Stomach (tissue), 9 donors: ENCODE measurements around the gene EMP3. TPM values are rescaled to one million over a fixed set of nuclear protein-coding genes. Genes with fewer than 3 reads are reported as not detected.

Experiments
- DNase-seq, 2 donors: peaks; one replicate each; pipeline versions ENCODE4 v3.0.0 to v3.0.0-alpha.2; 2013 to 2019
- H3K27ac ChIP-seq, 5 donors: fragments of 200-600 bp in 4 of 5; sonication (generic) in 4 of 5; one replicate each; pipeline ENCODE4 v1.5.1; 2013 to 2019; ENCODE audit warnings: mild to moderate bottlenecking in 1 of 5, moderate library complexity in 1 of 5
- H3K27me3 ChIP-seq, 3 donors: fragments of 200-600 bp; sonication (generic); one replicate each; pipeline ENCODE4 v1.5.1; 2017 to 2019; ENCODE audit warnings: mixed run types in 1 of 3
- H3K36me3 ChIP-seq, 4 donors: fragments of 200-600 bp; sonication (generic); 1 replicate in 3 of 4; 2 replicates in 1 of 4; pipeline ENCODE4 v1.5.1; 2016 to 2019
- H3K4me1 ChIP-seq, 4 donors: fragments of 200-600 bp; sonication (generic); one replicate each; pipeline ENCODE4 v1.5.1; 2016 to 2019
- H3K4me3 ChIP-seq, 4 donors: fragments of 200-600 bp; sonication (generic) in 3 of 4; one replicate each; pipeline ENCODE4 v1.5.1; 2016 to 2019; ENCODE audit warnings: mild to moderate bottlenecking in 1 of 4
- H3K9me3 ChIP-seq, 4 donors: fragments of 200-600 bp; sonication (generic); one replicate each; pipeline ENCODE4 v1.5.1; 2016 to 2019
- EP300 ChIP-seq: sonication (generic); formaldehyde crosslinking; IDR thresholded peaks from one replicate; pipeline ENCODE4 v1.6.1; 2017; ENCODE audit warnings: antibody characterized with exemption
- POLR2A ChIP-seq, 4 donors: fragments of 450-650 bp; IDR thresholded peaks; one replicate each; pipeline ENCODE4 v1.6.1; 2016; ENCODE audit warnings: antibody characterized with exemption in 4 of 4, control low read depth in 2 of 4, mild to moderate bottlenecking in 1 of 4, moderate library complexity in 1 of 4
- POLR2AphosphoS5 ChIP-seq, 3 donors: sonication (generic); formaldehyde crosslinking; IDR thresholded peaks; one replicate each; pipeline ENCODE4 v1.6.1; 2016; ENCODE audit warnings: antibody characterized with exemption in 3 of 3
- WGBS, 5 donors: extraction: QIAGEN DNeasy Blood & Tissue Kit in 3 of 5; methylation state at CpG; one replicate each; pipeline versions ENCODE4 v1.1.5 to v1.1.7; 2013 to 2018; 5-methylcytosine and 5-hydroxymethylcytosine counted together
- intact Hi-C: fragments of 100-400 bp; cut with DNase I; formaldehyde crosslinking; loops from one replicate; pipeline ENCODE4 v1.15.1; 2023; ENCODE audit warnings: low total_unique reads
- polyA plus RNA-seq, 3 donors: library from polyadenylated mRNA; stranded (reverse); fragments of 200-250 nt; gene quantifications; one replicate each; pipeline ENCODE4 v1.2.3, GENCODE V29; 2013
- total RNA-seq, 5 donors: library from RNA; depleted of rRNA; stranded (reverse); fragments of >200 nt; gene quantifications; one replicate each; pipeline versions ENCODE4 v1.1.0 to v1.2.3, GENCODE V29; 2014 to 2016
- TF ChIP-seq, protein P1 (sequence below), 7 experiments: fragments of 450-650 bp in 4 of 7; fragments of 200-600 bp in 3 of 7; sonication (generic) in 3 of 7; IDR thresholded peaks; one replicate each; pipeline ENCODE4 v1.5.1; 2016 to 2019; ENCODE audit warnings: antibody characterized with exemption in 7 of 7, control low read depth in 2 of 7, mild to moderate bottlenecking in 1 of 7
- donor health status: healthy with polysubstance abuse.
- donor health status: Bipolar disorder and iron deficiency.
- donor health status: healthy.

EMP3 gene
- total and polyA plus RNA-seq, 8 donors, result 6.4 to 61.4 (median 44.4) TPM

DNA sequence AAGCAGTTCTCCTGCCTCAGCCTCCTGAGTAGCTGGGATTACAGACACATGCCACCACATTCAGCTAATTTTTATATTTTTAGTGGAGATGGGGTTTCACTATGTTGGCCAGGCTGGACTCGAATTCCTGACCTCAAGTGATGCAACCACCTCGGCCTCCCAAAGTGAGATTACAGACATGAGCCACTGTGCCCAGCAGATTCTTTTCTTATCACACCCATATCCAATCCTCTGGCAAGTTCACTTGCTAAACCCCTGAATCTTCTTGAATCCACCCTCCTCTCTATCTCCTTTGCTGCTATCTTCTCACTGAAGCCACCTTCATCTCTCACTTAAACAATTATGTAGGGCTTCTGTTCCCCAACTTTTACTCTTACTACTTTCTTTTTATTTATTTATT is 20.8 kb downstream of the EMP3 start:
- DNase-seq, result no peak
- intact Hi-C loops, result no loop called here
- H3K27me3 ChIP-seq, result no peaks in the 10 kb centered on the region
- no peak overlapping the region for H3K4me3 ChIP-seq
- H3K4me1 ChIP-seq, result no peaks in the 10 kb centered on the region
- peaks cover 0 to 17% (median 12%) of the 10 kb centered on the region in 4 donors for H3K36me3 ChIP-seq
- whole genome bisulfite sequencing, 5 donors, result 88 to 94% (median 91%) methylated on average over 2 of the region's 2 CpGs
- no peak overlapping the region for H3K27ac ChIP-seq
- TF ChIP-seq EP300, result no peak
- no peak for TF ChIP-seq POLR2A (IDR thresholded peaks at IDR 0.05)
- TF ChIP-seq, protein P1, sequence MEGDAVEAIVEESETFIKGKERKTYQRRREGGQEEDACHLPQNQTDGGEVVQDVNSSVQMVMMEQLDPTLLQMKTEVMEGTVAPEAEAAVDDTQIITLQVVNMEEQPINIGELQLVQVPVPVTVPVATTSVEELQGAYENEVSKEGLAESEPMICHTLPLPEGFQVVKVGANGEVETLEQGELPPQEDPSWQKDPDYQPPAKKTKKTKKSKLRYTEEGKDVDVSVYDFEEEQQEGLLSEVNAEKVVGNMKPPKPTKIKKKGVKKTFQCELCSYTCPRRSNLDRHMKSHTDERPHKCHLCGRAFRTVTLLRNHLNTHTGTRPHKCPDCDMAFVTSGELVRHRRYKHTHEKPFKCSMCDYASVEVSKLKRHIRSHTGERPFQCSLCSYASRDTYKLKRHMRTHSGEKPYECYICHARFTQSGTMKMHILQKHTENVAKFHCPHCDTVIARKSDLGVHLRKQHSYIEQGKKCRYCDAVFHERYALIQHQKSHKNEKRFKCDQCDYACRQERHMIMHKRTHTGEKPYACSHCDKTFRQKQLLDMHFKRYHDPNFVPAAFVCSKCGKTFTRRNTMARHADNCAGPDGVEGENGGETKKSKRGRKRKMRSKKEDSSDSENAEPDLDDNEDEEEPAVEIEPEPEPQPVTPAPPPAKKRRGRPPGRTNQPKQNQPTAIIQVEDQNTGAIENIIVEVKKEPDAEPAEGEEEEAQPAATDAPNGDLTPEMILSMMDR (IDR thresholded peaks at IDR 0.05), result no peak
- TF ChIP-seq POLR2AphosphoS5 (IDR thresholded peaks at IDR 0.05), result no peak
- H3K9me3 ChIP-seq, result no peaks in the 10 kb centered on the region

DNA sequence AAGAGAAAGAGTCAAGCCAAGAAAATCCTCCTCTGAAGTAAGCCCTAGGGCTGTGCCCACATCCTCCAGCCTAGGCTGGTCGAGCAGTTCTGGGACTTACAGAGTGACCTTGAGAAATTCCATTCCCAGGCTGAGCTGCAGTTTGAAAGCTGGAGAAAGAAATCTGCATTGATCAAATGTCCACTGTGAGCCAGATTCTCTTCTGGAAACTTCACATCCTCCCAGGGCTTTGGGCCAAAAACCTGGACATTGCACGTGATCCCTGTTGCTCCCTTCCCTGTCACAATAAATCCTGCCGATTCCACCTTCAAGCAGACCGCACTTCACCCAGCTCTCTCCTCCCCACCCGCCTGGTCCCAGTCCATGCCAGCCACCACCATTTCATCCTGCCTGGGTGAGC is 22.7 kb downstream of the EMP3 start:
- no peaks in the 10 kb centered on the region for H3K9me3 ChIP-seq
- peaks cover 0 to 6% (median 2%) of the 10 kb centered on the region in 4 donors for H3K36me3 ChIP-seq
- DNase-seq, result peak in 1 of 2 donors; percentile 64
- 70 to 86% (median 76%) methylated on average over 5 of the region's 5 CpGs for WGBS, 5 donors
- H3K4me3 ChIP-seq, result no peak overlapping the region
- H3K4me1 ChIP-seq, result no peaks in the 10 kb centered on the region
- intact Hi-C loops, result no loop called here
- TF ChIP-seq POLR2A (IDR thresholded peaks at IDR 0.05) (no peak), EP300 (no peak), POLR2AphosphoS5 (IDR thresholded peaks at IDR 0.05) (no peak)
- TF ChIP-seq, protein P1 (IDR thresholded peaks at IDR 0.05), result no peak
- H3K27ac ChIP-seq, result no peak overlapping the region
- H3K27me3 ChIP-seq, result no peaks in the 10 kb centered on the region

DNA sequence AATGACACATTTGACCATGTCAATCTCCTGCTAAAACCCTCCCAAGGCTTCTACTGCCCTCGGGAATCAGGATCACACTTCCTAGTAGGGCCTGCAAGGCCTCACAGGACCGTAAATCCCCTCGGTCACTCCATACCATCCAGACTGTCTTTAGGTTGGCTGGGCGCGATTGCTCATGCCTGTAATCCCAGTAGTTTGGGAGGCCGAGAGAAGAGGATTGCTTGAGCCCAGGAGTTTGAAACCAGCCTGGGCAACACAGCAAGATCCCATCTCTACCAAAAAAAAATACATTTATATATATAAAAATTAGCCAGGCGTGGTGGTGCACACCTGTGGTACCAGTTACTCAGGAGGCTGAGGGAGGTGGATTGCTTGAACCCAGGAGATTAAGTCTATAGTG is 23.4 kb downstream of the EMP3 start:
- intact Hi-C loops, result no loop called here
- Histone ChIP-seq H3K27ac (no peak overlapping the region), H3K4me3 (no peak overlapping the region), H3K4me1 (no peaks in the 10 kb centered on the region), H3K36me3 (no peaks in the 10 kb centered on the region), H3K27me3 (no peaks in the 10 kb centered on the region), H3K9me3 (no peaks in the 10 kb centered on the region)
- DNase-seq, result no peak
- 89 to 96% (median 92%) methylated on average over 7 of the region's 7 CpGs for whole genome bisulfite sequencing, 5 donors
- TF ChIP-seq, protein P1 (IDR thresholded peaks at IDR 0.05), result no peak
- TF ChIP-seq EP300 (no peak), POLR2AphosphoS5 (IDR thresholded peaks at IDR 0.05) (no peak), POLR2A (IDR thresholded peaks at IDR 0.05) (no peak)

DNA sequence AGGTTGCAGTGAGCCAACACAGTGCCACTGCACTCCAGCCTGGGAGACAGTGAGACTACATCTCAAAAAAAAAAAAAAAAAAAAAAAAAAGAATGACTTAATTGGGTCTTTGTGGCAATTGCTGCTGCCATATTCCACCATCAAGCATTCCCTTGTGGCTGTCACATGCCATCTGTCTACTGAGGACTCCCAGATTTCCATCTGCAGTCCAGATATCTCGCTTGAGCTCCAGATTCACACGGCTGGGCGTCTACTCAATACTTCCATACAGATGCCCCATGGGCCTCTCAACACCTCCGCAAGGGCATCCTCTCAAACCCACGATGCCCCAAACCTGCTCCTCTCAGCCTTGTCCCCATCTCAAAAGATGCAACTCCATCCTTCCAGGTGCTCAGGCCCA is 25.5 kb downstream of the EMP3 start:
- WGBS, 5 donors, result 83 to 96% (median 95%) methylated on average over 5 of the region's 5 CpGs
- intact Hi-C loops, result no loop called here

More for the DNA sequence above, 25.5 kb downstream of the EMP3 start:
- DNase-seq, result no peak
- TF ChIP-seq EP300 (no peak), POLR2AphosphoS5 (IDR thresholded peaks at IDR 0.05) (no peak), POLR2A (IDR thresholded peaks at IDR 0.05) (no peak)
- TF ChIP-seq, protein P1 (IDR thresholded peaks at IDR 0.05), result no peak
- Histone ChIP-seq H3K36me3 (no peaks in the 10 kb centered on the region), H3K4me3 (no peak overlapping the region), H3K27me3 (no peaks in the 10 kb centered on the region), H3K4me1 (no peaks in the 10 kb centered on the region), H3K9me3 (no peaks in the 10 kb centered on the region), H3K27ac (no peak overlapping the region)
